Astrocyte of the cerebellum (primary cell): ENCODE measurements around the gene TP53TG5.

Source experiments
- DNase-seq: peaks from one replicate; pipeline ENCODE4 v3.0.0-alpha.2; 2011; ENCODE audit warnings: low read depth
- H3K4me3 ChIP-seq: 2 replicates; pipeline ENCODE4 v1.5.1; 2011; ENCODE audit warnings: mild to moderate bottlenecking, low read depth, low read length, moderate library complexity
- CTCF ChIP-seq: IDR thresholded peaks from 2 replicates; pipeline ENCODE4 v1.5.1; 2012; ENCODE audit warnings: low read length, low read depth, moderate library complexity, mild to moderate bottlenecking; ENCODE audit errors: missing control alignments
- in situ Hi-C: cut with HindIII; loops from 2 replicates; pipeline ENCODE4 v1.10.0; 2017; ENCODE audit warnings: low sequenced_read_pairs

Gene TP53TG5

GRCh38 chr20:45405571-45406259 lies 27.6 kb upstream of the TP53TG5 start:
- DNase-seq, result no peak
- TF ChIP-seq CTCF, result no peak
- in situ Hi-C loops, result no loop called here
- H3K4me3 ChIP-seq, result peak overlapping the region; percentile 52

- in situ Hi-C loops, result no loop called here
- DNase-seq, result no peak
- no peak overlapping the region for H3K4me3 ChIP-seq
- TF ChIP-seq CTCF, result no peak
These were observed 26.3 kb upstream of the TP53TG5 start for GRCh38 chr20:45404438-45404837.

- no peak for DNase-seq
- TF ChIP-seq CTCF, result no peak
- no peak overlapping the region for H3K4me3 ChIP-seq
- in situ Hi-C loops, result no loop called here
These were observed 24.8 kb upstream of the TP53TG5 start for GRCh38 chr20:45402946-45403345.

GRCh38 chr20:45400346-45401031 lies 22.4 kb upstream of the TP53TG5 start:
- TF ChIP-seq CTCF, result no peak
- in situ Hi-C loops, result no loop called here
- no peak for DNase-seq
- no peak overlapping the region for H3K4me3 ChIP-seq

GRCh38 chr20:45399018-45399417 lies 20.9 kb upstream of the TP53TG5 start:
- no peak for TF ChIP-seq CTCF
- no peak overlapping the region for H3K4me3 ChIP-seq
- in situ Hi-C loops, result no loop called here
- no peak for DNase-seq

- no peak for TF ChIP-seq CTCF
- no peak for DNase-seq
- no peak overlapping the region for H3K4me3 ChIP-seq
- in situ Hi-C loops, result no loop called here
These were observed 16.9 kb upstream of the TP53TG5 start for GRCh38 chr20:45395114-45395415.
